Fibroblast of skin of abdomen (primary cell): ENCODE results near the gene SELENBP1.
"Not testable (repeated sequence)": the region's sequence is repeated elsewhere in the genome, so short reads cannot be mapped to it uniquely, and the experiment has no call there.

Source experiments
- DNase-seq: peaks from one replicate; pipeline ENCODE4 v3.0.0-alpha.2; 2013

Gene SELENBP1

DNA sequence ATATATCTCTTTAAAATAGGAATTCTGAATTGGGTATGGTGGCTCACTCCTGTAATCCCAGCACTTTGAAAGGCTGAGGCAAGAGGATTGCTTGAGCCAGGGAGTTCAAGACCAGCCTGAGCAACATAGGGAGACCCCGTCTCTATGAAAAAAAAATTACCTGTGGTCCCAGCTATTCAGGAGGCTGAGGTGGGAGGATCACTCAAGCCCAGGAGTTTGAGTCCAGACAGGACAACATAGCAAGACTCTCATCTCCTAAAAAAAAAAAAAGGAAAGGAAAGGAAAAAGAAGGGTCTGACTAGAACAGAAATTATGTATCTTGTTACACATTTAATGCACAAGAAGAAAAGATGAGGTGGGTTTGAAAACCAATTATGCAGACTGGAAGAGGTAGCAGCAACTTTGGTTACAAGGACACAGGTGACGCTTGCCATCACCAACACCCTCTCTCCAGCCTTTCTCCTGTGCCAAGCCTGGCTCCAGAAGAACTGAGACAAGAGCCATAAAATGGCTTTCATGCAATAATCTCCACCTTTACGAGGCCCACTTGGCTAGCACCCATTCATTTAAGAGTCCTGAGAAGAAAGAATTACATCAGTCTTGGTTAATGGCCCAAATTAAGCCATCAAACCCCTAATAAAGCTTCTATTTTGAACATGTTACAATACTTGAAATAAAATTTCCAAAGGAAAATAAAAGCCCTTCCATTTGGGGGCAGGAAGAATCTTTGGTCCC, 4.8 kb upstream of the SELENBP1 start:
- DNase-seq, result no peak

DNA sequence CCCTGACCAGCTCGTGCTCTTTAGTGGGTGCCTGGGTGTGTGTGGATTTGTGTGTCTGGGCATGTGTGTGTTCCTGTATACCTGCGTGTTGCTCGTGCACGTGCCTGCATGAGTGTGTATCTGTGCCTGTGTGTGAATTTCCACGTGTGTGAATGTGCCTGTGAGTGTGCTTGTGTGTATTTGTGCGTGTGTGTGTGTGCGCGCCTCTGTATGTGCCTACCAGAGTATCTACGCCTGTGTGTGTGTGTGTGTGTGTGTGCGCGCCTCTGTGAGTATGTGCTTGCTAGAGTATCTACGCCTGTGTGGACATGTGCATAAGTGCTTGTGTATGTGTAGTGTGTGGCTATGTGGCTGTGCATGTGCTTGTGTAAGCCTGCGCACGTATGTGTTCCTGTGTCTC, 691 bp upstream of the SELENBP1 start:
- no peak for DNase-seq

DNA sequence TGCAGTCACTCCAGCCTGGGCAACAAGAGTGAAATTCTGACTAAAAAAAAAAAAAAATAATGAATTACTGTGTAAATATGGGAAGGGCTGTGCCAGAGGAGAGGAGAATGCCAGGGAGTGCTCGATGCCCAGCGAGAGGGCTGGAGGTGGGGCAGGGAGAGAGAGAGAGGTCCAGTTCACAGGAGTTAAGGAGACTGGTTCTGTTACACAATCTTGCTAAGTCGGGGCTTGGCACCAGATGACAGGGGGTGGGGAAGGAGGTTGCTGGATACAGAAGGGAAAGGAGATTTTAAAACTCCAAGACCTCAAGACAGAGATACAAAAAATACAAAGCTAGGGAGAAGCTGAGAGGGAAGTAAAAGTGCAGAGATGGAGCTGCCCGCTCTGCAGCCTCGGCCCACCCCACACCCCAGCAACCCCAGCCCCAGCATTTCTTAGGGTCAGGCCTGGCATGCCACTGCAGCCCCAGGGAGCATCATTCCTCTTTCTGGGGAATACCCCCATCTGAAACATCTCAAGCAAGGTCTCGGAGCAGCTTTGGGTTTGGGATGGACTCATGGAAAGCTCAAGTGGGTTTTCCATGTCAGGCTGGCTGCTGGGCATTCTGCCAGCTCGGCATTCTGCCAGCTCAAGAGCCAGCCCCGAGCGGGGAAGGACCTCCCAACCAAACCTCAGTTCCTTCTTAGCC, 991 bp downstream of the SELENBP1 start:
- DNase-seq, result peak; percentile 28

DNA sequence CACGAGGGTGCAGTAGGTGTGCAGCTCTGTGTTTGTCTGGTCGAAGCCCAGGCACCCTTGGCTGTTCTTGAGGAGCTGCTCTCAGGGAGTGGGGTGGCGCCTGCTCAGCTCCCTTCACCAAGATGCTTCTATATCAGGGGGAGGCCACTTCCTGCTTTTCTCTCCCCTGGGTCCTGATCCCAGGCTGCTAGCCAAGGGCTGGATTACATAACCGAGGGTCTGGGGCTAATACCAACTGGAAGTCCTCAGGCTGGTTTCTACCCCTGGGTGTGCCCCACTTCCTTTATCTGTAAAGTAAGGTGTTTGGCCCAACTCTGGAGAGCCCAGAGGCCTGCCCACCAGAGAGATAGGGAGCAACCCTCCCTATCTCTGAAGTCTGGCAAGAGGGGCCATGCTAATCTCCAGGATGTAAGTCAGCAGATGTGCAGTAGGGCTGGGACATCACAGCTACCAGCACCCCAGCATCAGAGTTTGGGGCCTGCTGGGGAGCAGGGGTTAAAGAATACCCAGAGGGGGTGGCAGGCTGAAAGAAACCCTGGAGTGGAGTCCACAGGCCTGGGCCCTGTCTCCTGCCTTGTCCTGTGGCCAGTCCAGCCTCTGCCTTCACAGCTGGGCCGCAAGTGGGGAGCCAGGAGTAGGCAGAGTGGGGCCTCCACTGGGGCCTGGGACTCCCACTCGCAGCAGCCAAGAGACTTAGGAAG, 2.1 kb downstream of the SELENBP1 start:
- DNase-seq, result no peak

DNA sequence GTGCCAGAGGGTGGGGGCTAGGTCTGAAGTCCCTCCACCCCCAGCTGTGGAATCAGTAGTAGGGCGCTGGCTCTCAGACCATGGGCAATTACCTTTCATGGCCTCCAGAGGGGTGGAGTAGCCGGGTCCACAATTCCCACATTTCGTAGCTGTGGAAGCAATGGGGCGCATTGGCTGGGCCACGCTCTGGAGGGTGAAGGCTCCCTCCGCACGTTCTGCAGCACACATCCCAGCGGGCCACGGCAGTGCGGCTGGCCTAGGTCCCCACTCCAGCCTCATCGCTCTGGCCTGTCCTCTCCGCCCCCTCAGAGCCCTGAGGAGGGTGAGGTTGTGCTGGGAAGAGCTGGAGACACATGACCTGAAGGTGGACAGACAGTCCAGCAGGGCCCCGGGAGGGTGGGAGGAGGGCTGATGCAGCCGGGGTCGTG, 2.9 kb downstream of the SELENBP1 start:
- DNase-seq, result no peak

DNA sequence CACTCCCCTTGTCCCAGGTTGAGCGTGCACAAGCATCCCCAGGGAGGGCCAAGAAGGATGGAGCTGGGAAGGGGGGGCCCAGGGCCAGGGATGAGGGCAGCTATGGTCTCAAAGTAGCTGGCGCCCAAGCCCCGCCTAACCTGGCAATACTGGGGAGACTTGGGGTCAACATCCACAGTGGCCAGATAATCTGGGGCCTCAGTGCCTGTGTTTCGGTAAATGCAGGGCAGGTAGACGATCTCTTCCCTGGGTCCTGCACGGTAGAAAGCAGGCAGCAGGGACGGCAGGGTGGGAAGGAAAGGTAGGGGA, 3.2 kb downstream of the SELENBP1 start:
- no peak for DNase-seq

DNA sequence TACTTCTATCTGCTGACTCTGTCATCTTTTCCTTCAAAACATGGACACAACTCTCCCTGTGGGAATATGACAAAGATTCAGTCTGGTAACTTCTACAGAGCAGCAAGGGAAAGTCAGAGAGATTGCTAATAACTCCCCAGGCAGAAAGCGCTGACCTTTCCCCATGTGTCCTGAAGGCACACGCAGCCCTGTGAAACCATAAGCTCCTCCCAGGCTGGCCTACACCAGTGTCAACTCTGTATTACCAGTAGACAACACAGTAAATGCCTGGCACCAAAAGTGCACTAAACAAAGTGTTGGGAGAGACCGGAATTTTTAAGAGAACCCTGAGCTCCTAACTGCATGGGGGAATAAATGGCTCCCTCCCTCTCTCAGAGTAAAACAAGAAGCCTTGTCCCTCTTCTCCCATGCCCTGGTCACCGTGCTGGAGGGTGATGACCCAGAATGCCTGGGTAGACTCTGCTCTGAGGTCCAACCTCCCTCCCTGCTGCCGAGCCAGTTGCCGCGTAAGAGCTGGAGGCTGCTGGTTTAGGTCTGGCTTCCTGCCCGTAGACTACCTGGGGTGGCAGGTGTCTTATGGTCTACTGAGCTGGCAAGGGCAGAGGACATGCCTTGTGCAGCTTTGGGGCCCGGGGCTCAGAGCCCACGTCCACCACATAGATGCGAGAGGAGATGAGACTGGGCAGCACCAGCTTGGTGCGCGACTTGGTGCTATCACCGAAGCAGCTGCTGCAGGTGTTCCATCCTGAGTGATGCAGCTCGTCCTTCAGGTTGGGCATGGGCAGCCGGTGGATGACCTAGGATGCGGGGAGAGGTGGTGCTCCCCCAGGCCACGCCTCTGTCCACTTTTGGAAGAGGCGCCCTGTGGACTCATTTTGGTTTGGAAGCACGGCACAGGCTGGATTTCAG, 3.9 kb downstream of the SELENBP1 start:
- no peak for DNase-seq

DNA sequence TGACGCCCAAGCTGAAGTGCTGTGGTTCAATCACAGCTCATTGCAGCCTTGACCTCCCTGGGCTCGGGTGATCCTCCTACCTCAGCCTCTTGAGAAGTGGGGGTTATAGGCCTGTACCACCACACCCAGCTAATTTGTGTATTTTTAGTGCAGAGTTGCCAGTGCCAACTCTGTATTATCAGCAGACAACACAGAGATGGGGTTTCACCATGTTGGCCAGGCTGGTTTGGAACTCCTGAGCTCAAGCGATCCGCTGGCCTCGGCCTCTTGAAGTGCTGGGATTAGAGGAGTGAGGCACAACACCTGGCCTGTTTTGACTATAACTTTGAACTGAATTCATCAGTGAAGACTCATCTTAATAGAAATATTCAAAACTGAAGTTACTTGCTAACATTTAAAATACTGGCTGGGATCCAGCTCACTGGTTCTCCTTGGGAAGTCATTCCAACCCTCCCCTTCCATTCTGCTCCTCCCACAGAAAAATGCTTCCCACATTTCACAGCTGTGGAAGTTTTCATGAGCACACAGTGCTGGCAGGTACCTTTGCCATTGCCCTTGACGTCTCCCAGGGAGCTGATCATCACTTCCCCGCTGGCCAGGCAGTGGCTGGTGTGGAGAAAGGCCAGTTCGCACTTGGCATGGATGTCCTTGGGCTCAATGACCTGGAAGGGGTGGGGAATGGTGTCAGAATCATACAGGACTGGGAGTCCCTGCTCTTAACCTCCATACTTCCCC, 4.7 kb downstream of the SELENBP1 start:
- DNase-seq, result no peak

DNA sequence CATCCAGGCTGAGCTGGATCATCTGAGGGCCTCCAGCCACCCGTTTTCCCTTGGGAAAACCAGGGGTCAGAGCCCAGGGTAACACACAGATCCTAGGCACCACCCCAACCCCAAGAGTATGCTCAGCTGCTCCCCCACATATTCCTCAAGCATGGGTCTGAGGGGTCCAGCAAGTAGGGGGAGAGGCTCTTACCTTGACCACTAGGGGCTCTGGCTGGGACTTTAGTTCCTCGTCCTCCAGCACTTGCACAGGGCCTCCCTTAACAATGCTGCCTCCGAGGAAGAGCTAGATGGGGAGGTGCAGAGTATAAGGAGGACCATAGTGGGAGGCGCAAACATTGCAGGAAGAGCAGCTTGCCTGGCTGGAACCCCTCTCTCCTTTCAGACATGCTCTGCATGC, 7.5 kb downstream of the SELENBP1 start:
- DNase-seq, result no peak

DNA sequence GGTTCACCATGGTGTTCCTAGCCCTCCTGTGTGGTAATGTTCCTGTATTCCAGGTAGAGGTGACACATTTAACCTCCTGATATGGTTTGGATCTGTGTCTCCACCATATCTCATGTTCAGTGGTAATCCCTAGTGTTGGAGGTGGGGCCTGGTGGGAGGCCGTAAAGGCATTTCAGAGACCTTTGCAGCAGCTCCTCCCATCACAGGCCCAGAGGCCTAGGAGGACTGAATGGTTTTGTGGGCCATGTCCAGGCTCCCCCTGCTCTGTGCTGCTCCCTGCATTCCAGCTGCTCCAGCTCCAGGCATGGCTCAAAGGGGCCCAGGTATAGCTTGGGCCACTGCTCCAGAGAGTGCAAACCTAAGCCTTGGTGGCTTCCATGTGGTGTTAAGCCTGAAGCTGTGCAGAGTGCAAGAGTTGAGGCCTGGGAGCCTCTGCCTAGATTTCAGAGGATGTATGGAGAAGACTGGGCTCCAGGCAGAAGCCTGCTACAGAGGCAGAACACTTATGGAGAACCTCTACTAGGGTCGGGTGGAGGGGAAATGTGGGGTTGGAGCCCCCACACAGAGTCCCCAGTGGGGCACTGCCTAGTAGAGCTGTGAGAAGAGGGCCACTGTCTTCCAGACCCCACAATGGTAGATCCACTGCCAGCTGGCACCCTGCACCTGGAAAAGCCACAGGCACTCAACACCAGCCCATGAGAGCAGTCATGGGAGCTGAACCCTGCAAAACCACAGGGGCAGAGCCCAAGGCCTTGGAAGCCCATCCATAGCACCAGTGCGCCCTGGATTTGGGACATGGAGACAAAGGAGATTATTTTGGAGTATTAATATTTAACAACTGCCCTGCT, 10.0 kb downstream of the SELENBP1 start:
- no peak for DNase-seq

DNA sequence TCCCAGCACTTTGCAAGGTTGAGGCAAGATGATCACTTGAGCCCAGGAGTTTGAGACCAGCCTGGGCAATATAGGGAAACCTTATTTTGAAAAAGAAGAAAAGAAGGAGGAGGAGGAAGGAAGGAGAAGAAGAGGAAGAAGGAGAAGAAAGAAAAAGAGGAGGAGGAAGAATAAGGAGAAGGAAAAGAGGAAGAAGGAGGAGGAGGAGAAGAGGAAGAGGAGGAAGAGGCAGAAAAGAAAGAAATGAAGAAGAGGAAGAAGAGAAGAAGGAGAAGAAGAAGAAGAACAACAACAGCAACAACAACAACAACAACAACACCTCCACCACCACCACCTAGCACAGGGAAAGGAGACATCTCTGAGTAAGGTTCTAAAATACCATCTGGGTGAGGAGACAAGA, 10.6 kb downstream of the SELENBP1 start:
- no peak for DNase-seq

DNA sequence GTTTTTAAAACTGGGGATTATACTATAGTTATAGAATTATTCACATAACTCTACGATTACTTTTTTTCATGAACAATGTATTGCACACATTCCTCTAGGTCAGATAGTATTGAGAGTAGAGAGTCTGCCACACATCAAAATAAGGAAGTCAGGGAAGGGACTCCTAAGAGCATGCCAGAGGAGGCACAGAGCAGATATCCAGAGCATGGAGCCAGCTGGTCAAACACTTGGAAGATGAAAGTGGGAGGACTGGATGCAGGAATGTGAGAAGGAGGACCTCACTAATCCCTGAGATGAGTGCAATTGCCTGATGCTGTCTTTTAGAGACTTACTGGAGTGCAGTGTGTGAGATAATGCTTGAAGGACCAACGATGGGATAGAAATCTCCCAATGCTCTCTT, 15.8 kb downstream of the SELENBP1 start:
- DNase-seq, result no peak

DNA sequence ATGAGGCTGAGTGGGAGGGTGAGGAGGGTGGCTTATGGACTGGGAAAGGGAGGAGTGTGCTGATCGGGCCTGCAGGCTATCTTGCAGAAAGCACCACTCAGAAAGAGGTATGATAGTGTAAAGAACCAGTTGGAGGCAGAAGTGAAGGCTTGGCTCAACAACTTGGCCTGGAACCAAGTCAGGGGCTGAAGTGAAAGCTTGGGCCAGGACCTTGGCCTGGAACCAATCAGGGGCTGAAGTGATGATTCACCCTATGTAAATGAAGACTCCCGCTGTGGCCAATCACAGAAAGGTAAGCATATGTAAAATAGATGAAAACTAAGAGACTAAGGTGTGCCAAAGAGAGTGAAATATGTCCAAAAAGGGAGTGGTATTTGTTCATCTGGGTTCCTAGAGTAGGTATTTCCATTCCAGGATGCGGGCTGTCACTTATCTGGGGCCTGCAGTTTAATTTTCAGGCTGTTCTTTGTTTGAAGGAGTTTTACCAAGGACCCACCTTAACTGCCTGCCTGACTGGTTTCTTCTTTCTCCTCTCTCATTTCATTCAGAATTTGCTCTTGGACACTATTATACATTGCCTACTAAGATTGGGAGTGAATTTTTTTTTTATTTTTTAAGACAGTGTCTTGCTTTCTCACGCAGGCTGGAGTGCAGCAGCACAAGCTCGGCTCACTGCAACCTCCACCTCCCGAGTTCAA, 20.3 kb downstream of the SELENBP1 start:
- no peak for DNase-seq

DNA sequence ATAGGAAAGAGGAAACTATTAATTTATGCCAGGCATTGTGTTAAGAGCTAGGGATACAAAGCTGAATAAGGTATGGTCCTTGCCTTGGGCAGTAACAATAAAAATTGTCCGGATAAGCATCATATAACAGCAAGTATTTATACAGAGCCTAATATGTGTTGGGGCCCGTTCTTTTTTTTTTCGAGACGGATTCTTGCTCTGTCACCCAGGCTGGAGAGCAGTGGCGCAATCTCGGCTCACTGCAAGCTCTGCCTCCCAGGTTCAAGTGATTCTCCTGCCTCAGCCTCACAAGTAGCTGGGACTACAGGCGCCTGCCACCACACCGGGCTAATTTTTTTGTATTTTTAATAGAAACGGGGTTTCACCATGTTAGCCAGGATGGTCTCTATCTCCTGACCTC, 22.2 kb downstream of the SELENBP1 start:
- DNase-seq, result not testable (repeated sequence)

DNA sequence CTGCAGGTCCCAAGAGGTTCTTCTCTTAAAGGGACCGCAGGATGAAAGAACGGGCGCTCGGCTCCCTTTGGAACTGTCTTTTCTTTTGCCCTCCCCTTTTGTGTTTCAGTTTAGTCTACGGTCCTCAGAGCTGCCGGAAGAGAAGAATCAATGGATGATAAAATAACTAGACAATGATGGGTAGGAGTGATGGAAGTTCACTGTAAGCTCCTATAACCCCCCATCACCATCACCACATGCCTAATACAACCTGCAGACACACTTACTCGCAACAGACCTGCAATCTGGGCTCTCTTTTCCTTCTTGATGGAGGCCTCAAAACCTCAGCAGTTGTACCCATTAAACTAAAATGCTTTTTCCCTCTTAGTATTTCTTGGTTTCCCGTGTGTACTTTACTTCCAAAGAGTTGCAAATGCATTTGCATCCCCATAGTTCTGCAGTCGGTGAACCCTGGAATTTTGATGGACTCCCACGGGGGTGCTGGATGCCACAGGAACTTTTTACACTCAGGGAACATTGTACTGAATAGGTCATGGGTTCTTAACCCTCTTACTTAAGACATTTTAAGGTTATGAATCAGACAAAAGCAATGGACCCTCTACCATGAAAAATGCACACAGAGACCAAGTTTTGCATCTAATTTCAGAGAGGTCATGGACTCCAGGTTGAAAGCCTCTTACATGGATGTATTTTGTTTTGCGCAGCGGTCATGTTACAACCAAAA, 24.8 kb downstream of the SELENBP1 start:
- DNase-seq, result no peak

DNA sequence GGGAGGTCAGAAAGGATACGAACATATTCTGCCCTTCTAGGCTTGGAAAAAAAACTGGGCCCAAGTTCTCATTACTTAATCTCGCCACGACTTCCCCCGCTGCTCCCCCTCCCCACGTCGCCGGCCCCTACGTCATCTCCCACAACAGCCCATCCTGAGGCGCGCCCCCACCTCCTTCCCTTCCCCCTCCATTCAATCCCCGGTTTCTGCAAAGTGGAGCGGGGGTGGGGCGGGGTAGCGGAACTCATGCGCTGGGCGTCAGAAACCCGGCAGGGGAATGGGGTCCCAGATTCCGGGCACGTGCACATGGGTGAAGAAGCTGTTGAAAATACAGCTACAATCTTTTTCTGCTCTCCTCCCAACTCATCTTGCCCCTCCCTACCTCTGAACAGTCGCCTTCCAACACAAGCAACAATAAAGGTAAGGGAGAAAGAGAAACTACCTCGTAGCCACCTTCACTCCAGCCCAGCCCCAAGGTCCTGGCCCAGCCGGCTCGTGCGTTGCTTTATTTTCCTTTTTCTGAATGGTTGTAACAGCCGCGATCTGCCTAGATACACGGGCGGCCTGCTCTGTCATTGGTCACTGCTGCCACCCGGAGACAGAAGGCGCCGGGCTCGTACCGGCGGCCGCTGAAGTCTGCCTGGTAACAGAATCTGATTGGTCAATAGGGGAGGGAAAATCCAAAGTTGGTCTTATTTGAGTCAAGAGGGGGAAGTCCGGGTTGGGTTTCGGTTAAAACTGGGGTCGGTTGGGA, 25.6 kb downstream of the SELENBP1 start, which contains the start of gene RFX5:
RFX5 (minus strand) TSS at position 484 of the 754 bp plus-strand sequence. CDS start 932 bp downstream, outside the sequence.
- DNase-seq, result peak; percentile 97

DNA sequence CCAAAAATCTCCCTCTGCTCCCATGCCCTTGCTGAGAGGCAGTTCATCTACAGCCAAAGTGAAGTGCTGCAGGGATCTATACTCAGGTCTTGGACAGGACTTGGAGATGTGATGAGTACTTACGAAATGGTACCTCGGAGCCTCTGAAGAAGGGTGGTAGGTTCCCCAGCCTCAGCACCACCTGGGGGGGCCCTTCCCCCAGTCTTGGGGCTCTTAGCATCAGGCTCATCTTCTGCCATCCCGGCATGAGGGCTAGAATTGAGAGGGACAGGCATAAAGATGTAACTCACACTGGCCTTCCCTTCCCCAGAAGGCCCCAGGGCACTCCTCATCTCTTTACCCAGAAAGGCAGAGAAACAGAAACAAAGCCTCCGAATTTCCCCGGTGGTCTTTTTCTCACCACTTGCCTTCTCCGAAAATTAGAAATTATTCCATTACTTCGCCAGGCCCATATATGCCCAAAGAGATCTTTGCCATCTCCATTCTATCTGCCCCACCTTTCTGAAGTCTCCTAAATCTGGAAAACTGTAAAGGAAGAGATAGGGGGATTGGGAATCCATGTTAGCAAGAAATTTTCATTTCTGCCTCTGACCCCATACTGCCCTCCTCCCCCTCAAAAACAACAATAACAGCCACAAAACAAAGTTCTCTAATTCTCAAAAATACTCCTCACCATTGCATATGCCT, 26.3 kb downstream of the SELENBP1 start:
- no peak for DNase-seq

DNA sequence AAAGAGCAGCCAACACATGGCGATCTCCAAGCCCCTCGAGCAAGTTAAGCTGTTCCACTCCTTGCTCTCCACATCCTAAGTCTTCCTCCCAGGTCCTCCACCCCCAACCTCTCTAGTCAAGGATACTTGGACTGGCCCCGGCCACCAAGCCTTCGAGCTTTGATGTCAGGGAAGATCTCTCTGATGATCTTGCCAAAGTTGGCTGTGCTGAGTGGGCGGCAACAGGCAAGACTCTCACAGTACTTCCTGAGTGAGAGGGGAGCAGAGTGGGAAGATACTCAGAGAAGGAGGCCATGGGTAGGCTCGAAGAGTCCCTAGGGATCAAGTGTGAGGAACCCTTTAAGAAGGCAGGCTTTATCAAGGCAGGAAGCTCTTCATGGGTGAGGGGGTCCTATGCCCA, 28.2 kb downstream of the SELENBP1 start:
- no peak for DNase-seq
